Keratinocyte (primary cell): ENCODE results near the gene LRRC9. TPM values are rescaled to one million over a fixed set of nuclear protein-coding genes. Genes with fewer than 3 reads are reported as not detected.

Experiments used
- DNase-seq: peaks from one replicate; pipeline ENCODE4 v3.0.0-alpha.2; 2011; ENCODE audit warnings: low read depth, missing footprints, low spot score
- FAIRE-seq: peaks from 2 replicates; lab custom pipeline; 2011; peaks lifted over from hg19 to GRCh38; lab: Jason Lieb, UNC
- H2AFZ ChIP-seq: 2 replicates; pipeline ENCODE4 v1.6.0; 2012; ENCODE audit warnings: low read length, control low read depth, inconsistent platforms; ENCODE audit not compliant: control insufficient read depth
- H3K27ac ChIP-seq: 2 replicates; pipeline ENCODE4 v1.5.1; 2011; ENCODE audit warnings: low read length; ENCODE audit not compliant: control insufficient read depth, insufficient read depth
- H3K27me3 ChIP-seq: 3 replicates; pipeline ENCODE4 v1.6.0; 2011; ENCODE audit warnings: low read length; ENCODE audit not compliant: control insufficient read depth, insufficient read depth; ENCODE audit errors: extremely low read depth
- H3K36me3 ChIP-seq, 2 experiments: 2 replicates in 1 of 2; 3 replicates in 1 of 2; pipeline ENCODE4 v1.5.1; 2011; ENCODE audit warnings: low read length in 2 of 2, mild to moderate bottlenecking in 1 of 2; ENCODE audit not compliant: control insufficient read depth in 2 of 2, insufficient read depth in 2 of 2; ENCODE audit errors: extremely low read depth in 1 of 2
- H3K4me1 ChIP-seq: 3 replicates; pipeline ENCODE4 v1.5.1; 2011; ENCODE audit warnings: low read length; ENCODE audit not compliant: control insufficient read depth, insufficient read depth; ENCODE audit errors: extremely low read depth
- H3K4me2 ChIP-seq: 3 replicates; pipeline ENCODE4 v1.6.0; 2011; ENCODE audit warnings: low read depth, low read length; ENCODE audit not compliant: control insufficient read depth, insufficient read depth; ENCODE audit errors: extremely low read depth
- H3K4me3 ChIP-seq, 3 experiments: fragments of 200-600 bp in 1 of 3; sonication (generic) in 1 of 3; 2 replicates in 2 of 3; 3 replicates in 1 of 3; pipeline ENCODE4 v1.5.1; 2011 to 2016; ENCODE audit warnings: low read length in 3 of 3, mild to moderate bottlenecking in 3 of 3, control low read depth in 2 of 3, inconsistent platforms in 1 of 3, low read depth in 1 of 3, mixed read lengths in 1 of 3, mixed run types in 1 of 3, moderate library complexity in 1 of 3; ENCODE audit not compliant: control insufficient read depth in 2 of 3, insufficient read depth in 2 of 3; ENCODE audit errors: extremely low read depth in 1 of 3
- H3K79me2 ChIP-seq: 2 replicates; pipeline ENCODE4 v1.6.0; 2012; ENCODE audit warnings: low read length; ENCODE audit not compliant: control insufficient read depth, insufficient read depth
- H3K9ac ChIP-seq: 3 replicates; pipeline ENCODE4 v1.6.0; 2011; ENCODE audit warnings: low read length; ENCODE audit not compliant: control insufficient read depth, insufficient read depth; ENCODE audit errors: extremely low read depth
- H3K9me1 ChIP-seq: 3 replicates; pipeline ENCODE4 v1.6.0; 2011; ENCODE audit warnings: low read length; ENCODE audit not compliant: control insufficient read depth, insufficient read depth; ENCODE audit errors: extremely low read depth
- H3K9me3 ChIP-seq: 2 replicates; pipeline ENCODE4 v1.5.1; 2012; ENCODE audit warnings: low read depth, low read length; ENCODE audit not compliant: control insufficient read depth
- H4K20me1 ChIP-seq: 3 replicates; pipeline ENCODE4 v1.6.0; 2011; ENCODE audit warnings: low read length; ENCODE audit not compliant: control insufficient read depth, insufficient read depth; ENCODE audit errors: extremely low read depth
- CTCF ChIP-seq, 3 experiments: IDR thresholded peaks in 1 of 3; conservative IDR thresholded peaks in 1 of 3; optimal IDR thresholded peaks in 1 of 3; 2 replicates in 2 of 3; 3 replicates in 1 of 3; pipeline versions ENCODE3 to v1.5.1; 2011; ENCODE audit warnings: low read length in 3 of 3, mild to moderate bottlenecking in 3 of 3, moderate library complexity in 2 of 3, control low read depth in 1 of 3, inconsistent platforms in 1 of 3; ENCODE audit not compliant: insufficient read depth in 2 of 3; ENCODE audit errors: extremely low read depth in 1 of 3
- EZH2 ChIP-seq: IDR thresholded peaks from one replicate; pipeline ENCODE4 v1.6.1; 2012; ENCODE audit warnings: inconsistent platforms, mild to moderate bottlenecking, low read length, moderate library complexity
- dilution Hi-C: fragments of 300-500 bp; cut with MboI; formaldehyde crosslinking; loops from one replicate; pipeline ENCODE4 v1.7.0; 2020; ENCODE audit warnings: low sequenced_read_pairs; ENCODE audit not compliant: extremely low pct_ligation_motif_present
- polyA plus RNA-seq, 5 experiments: library from polyadenylated mRNA; depleted of rRNA in 3 of 5; stranded (reverse) in 3 of 5; stranded (forward) in 1 of 5; unstranded in 1 of 5; fragments of >200 nt; gene quantifications; 1 replicate in 1 of 5; 2 replicates in 3 of 5; 3 replicates in 1 of 5; pipeline versions ENCODE4 v1.2.1 to v1.2.3, GENCODE V29; 2011 to 2012; ENCODE audit warnings: missing spikeins in 2 of 5, low read depth in 1 of 5, low replicate concordance in 1 of 5

Gene LRRC9
- polyA plus RNA-seq, 1 donor (not counting 4 experiments of a cell fraction or from before 2014, with no cell fraction given): not detected

DNA sequence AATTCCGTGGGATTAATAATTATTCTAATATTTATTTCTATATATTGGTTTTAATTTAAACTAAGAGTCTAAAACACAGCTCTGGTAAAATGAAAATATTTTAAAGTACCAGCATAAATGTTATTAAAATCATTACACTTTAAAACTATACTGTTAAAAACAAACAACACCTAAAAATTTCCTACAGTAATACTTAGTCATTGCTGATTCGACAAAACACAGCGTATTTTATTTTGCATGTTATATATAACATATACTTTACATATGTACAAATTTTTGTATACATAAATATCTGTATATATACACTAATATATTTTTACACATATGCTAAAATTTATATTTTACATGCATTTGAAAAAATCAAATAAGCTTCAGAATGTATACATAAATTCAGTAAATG lies 165.7 kb downstream of the LRRC9 start:
- dilution Hi-C loops: no loop called here
- Histone ChIP-seq H3K4me1 (no peaks in the 10 kb centered on the region), H3K36me3 (no peaks in the 10 kb centered on the region), H3K79me2 (no peaks in the 10 kb centered on the region), H3K9ac (no peak overlapping the region), H3K9me3 (no peaks in the 10 kb centered on the region), H3K27ac (no peak overlapping the region), H3K9me1 (no peaks in the 10 kb centered on the region), H3K4me3 (no peak overlapping the region), H4K20me1 (no peaks in the 10 kb centered on the region), H2AFZ (no peak overlapping the region), H3K4me2 (no peak overlapping the region), H3K27me3 (no peaks in the 10 kb centered on the region)
- no peak for DNase-seq
- TF ChIP-seq EZH2 (no peak), CTCF (optimal IDR thresholded peaks at IDR 0.05 in 1 of 3, IDR thresholded peaks at IDR 0.05 in 1 of 3, conservative IDR thresholded peaks at IDR 0.05 in 1 of 3; ENCODE audit: extremely low read depth in 1 of 3, insufficient read depth in 2 of 3, low read length in 3 of 3) (no peak)
- FAIRE-seq: no peak

DNA sequence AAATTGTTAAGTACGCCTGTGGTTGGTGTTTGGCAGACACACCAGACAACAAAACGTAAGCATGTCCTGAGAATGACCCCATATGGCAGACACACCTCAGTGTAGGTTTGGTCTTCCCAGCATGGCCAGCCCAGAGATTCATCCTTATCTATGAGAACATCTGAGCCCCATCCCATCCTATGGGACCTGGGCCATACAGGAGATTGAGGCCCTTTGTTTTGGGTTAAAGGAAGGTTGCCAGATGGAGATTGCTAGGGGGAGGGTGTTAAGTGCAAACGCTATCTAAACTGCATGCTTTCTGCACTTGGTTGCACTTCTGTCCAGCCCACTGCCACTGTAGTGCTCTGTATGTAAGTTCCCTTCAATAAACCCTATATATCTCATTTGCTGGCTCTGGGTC lies 167.7 kb downstream of the LRRC9 start:
- dilution Hi-C loops: no loop called here
- TF ChIP-seq EZH2: no peak
- no peak for TF ChIP-seq CTCF (optimal IDR thresholded peaks at IDR 0.05 in 1 of 3, IDR thresholded peaks at IDR 0.05 in 1 of 3, conservative IDR thresholded peaks at IDR 0.05 in 1 of 3; ENCODE audit: extremely low read depth in 1 of 3, insufficient read depth in 2 of 3, low read length in 3 of 3)
- Histone ChIP-seq H2AFZ (no peak overlapping the region), H3K79me2 (peaks cover 5% of the 10 kb centered on the region), H3K4me3 (no peak overlapping the region), H3K9me1 (no peaks in the 10 kb centered on the region), H3K9me3 (no peaks in the 10 kb centered on the region), H3K4me2 (no peak overlapping the region), H4K20me1 (no peaks in the 10 kb centered on the region), H3K27me3 (no peaks in the 10 kb centered on the region), H3K9ac (no peak overlapping the region), H3K36me3 (no peaks in the 10 kb centered on the region), H3K27ac (no peak overlapping the region), H3K4me1 (no peaks in the 10 kb centered on the region)
- FAIRE-seq (no peak), DNase-seq (no peak)
